ENCODE data around the gene CLDND1. TPM values are rescaled to one million over a fixed set of nuclear protein-coding genes. Genes with fewer than 3 reads are reported as not detected.

The CLDND1 gene
- total RNA-seq, 1 donor from 2014 or later = 171 TPM

DNA sequence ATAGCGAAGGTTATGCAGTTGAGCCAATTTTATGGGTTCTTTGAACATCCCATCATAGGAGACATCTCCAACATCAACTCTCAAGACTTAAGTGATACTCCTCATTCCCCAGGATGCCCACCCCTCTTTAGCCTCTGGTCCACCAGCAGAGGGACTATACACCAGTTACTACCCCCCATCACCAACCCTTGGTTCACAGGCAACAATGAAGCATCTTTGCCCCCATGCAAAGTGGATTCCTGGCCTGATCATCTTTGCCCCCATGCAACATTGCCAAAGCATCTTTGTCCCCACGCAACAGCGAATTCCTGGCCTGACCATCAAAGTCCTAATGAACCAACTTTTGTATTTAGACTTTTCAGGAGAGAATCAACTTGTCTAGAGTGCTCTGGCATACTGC is 28.1 kb upstream of the CLDND1 start:
- no peak for DNase-seq (ENCODE audit: low spot score in 2 of 2)
- no peaks in the 10 kb centered on the region for H3K9me3 ChIP-seq
- no peaks in the 10 kb centered on the region for H3K36me3 ChIP-seq
- intact Hi-C loops (cut with DNase I) = no loop called here
- H3K4me1 ChIP-seq = no peaks in the 10 kb centered on the region
- no peak overlapping the region for H3K27ac ChIP-seq
- H3K4me3 ChIP-seq = no peak overlapping the region
- H3K27me3 ChIP-seq = no peaks in the 10 kb centered on the region
- TF ChIP-seq, protein P1, sequence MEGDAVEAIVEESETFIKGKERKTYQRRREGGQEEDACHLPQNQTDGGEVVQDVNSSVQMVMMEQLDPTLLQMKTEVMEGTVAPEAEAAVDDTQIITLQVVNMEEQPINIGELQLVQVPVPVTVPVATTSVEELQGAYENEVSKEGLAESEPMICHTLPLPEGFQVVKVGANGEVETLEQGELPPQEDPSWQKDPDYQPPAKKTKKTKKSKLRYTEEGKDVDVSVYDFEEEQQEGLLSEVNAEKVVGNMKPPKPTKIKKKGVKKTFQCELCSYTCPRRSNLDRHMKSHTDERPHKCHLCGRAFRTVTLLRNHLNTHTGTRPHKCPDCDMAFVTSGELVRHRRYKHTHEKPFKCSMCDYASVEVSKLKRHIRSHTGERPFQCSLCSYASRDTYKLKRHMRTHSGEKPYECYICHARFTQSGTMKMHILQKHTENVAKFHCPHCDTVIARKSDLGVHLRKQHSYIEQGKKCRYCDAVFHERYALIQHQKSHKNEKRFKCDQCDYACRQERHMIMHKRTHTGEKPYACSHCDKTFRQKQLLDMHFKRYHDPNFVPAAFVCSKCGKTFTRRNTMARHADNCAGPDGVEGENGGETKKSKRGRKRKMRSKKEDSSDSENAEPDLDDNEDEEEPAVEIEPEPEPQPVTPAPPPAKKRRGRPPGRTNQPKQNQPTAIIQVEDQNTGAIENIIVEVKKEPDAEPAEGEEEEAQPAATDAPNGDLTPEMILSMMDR (IDR thresholded peaks at IDR 0.05) = no peak

DNA sequence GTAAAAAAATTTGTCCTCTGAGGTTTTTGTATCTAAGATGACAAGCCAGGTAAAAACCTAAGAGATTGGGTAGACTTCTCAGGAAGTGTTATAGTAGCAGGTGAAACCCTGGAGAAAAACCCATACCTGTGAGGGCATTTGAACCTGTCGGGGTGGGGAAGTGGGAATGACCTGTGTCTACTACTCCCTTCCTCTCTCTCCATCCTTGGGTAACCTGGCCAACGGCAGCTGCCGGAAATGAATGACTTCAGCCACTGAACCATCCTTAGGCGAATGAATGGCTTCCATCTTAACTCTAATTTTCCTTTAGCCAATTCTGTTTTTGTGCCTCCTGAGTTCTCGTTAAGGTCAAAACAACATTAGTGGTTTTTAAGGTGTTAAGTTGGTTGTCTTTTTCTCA is 25.8 kb upstream of the CLDND1 start:
- intact Hi-C loops (cut with DNase I) = no loop called here
- Histone ChIP-seq H3K36me3 (no peaks in the 10 kb centered on the region), H3K4me1 (no peaks in the 10 kb centered on the region), H3K9me3 (no peaks in the 10 kb centered on the region), H3K27me3 (no peaks in the 10 kb centered on the region), H3K4me3 (no peak overlapping the region), H3K27ac (no peak overlapping the region)
- TF ChIP-seq, protein P1 (IDR thresholded peaks at IDR 0.05) = no peak
- DNase-seq (ENCODE audit: low spot score in 2 of 2) = no peak

DNA sequence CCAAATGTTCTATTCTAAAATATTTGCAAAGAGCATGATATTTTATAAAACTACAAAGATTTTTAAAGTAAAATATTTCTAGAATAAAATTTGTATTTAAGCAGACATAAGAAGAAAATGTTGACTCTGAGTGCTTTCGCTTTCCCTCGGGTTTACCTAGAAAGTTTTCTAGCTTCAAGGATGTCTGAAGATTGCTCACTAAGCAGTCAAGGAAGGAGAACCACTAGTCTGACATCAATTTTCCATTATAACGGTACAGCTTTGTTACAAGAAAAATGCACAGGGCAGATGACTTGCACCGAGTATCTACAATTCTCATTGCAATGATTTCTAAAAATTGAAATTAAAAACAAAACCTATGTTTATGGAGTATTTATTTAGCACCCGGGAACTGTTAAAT is 23.2 kb upstream of the CLDND1 start:
- intact Hi-C loops (cut with DNase I) = no loop called here
- Histone ChIP-seq H3K4me3 (no peak overlapping the region), H3K9me3 (no peaks in the 10 kb centered on the region), H3K4me1 (no peaks in the 10 kb centered on the region), H3K27ac (no peak overlapping the region), H3K27me3 (no peaks in the 10 kb centered on the region), H3K36me3 (no peaks in the 10 kb centered on the region)
- DNase-seq (ENCODE audit: low spot score in 2 of 2) = no peak
- TF ChIP-seq, protein P1 (IDR thresholded peaks at IDR 0.05) = no peak

DNA sequence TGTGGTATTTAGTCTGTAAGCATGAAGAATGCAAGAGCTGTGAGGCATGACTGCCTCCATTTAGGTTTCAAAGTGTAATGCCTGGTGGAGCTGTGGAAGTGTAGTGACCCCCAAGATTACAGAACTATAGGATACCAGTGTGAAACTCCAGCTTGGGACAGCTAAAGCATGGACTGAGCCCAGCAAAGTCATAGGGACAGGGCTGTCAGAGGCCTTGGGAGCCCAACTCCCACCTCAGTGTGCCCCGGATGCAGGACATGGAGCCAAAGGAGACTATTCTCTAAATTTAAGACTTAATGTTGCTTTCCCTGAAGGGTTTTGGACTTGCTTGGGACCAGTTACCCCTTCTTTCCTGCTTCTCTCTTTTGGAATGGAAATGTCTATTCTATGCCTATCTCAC is 19.9 kb upstream of the CLDND1 start:
- H3K36me3 ChIP-seq = no peaks in the 10 kb centered on the region
- H3K4me3 ChIP-seq = no peak overlapping the region
- intact Hi-C loops (cut with DNase I) = no loop called here
- H3K9me3 ChIP-seq = no peaks in the 10 kb centered on the region
- H3K27ac ChIP-seq = no peak overlapping the region
- H3K27me3 ChIP-seq = no peaks in the 10 kb centered on the region
- no peaks in the 10 kb centered on the region for H3K4me1 ChIP-seq
- no peak for DNase-seq (ENCODE audit: low spot score in 2 of 2)
- TF ChIP-seq, protein P1 (IDR thresholded peaks at IDR 0.05) = no peak

DNA sequence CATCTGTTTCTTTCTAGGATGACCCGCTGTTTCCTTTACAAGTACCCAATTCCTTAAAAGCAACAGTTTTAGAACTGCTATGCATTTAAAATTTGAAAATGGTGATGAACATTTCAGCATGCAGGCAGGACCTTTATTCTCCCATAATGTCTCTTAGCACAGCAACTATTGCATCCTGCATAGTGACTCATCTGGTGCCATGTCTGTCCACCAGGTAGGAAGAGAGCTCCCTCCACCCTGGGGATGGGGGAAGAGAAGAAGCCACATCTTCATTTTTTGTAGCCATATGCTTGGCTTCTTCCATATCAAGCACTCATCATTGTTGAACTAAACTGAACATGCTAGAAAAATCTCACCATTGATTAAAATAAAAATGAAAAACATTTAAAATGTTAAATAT is 19.0 kb upstream of the CLDND1 start:
- Histone ChIP-seq H3K27me3 (no peaks in the 10 kb centered on the region), H3K36me3 (no peaks in the 10 kb centered on the region), H3K9me3 (no peaks in the 10 kb centered on the region), H3K4me1 (no peaks in the 10 kb centered on the region), H3K27ac (no peak overlapping the region), H3K4me3 (no peak overlapping the region)
- DNase-seq (ENCODE audit: low spot score in 2 of 2) = no peak
- intact Hi-C loops (cut with DNase I) = no loop called here
- TF ChIP-seq, protein P1 (IDR thresholded peaks at IDR 0.05) = no peak

DNA sequence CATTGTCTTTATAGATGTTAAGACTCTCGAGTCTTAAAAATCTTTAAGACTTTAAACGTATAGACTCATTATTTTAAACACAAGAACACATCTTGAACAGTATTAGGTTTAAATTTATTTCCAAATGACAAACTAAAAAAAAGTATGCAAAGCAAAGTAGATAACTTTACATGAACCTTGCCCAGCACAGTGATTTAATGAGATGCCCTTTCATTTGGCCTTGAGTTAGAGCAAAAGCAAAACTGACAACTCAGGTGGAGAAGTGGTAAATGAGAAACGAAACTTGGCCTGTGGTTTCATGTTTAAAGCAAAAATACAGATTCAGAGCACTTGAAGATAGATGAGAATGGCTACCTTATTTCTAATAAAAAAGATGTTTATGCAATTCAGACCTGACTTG is 17.6 kb upstream of the CLDND1 start:
- intact Hi-C loops (cut with DNase I) = no loop called here
- TF ChIP-seq, protein P1 (IDR thresholded peaks at IDR 0.05) = no peak
- Histone ChIP-seq H3K27ac (no peak overlapping the region), H3K4me3 (no peak overlapping the region), H3K9me3 (no peaks in the 10 kb centered on the region), H3K27me3 (no peaks in the 10 kb centered on the region), H3K36me3 (no peaks in the 10 kb centered on the region), H3K4me1 (no peaks in the 10 kb centered on the region)
- no peak for DNase-seq (ENCODE audit: low spot score in 2 of 2)
